K562 (cell line): Measurements from ENCODE around the gene TP53TG5. TPM values are rescaled to one million over a fixed set of nuclear protein-coding genes. Genes with fewer than 3 reads are reported as not detected.

ENCODE experiments used
- CBX1 ChIP-seq: sonication (generic); IDR thresholded peaks from 2 replicates; pipeline ENCODE4 v1.6.1; 2016; ENCODE audit warnings: antibody characterized with exemption, low read depth, mild to moderate bottlenecking
- DIDO1 ChIP-seq: fragments of 450-650 bp; IDR thresholded peaks from 2 replicates; pipeline ENCODE4 v1.6.1; 2016; ENCODE audit warnings: low read depth, missing biosample characterization, missing genetic modification characterization
- MCM3 ChIP-seq: fragments of 450-650 bp; IDR thresholded peaks from 2 replicates; pipeline ENCODE4 v1.6.1; 2016
- MEIS2 ChIP-seq: fragments of 450-650 bp; IDR thresholded peaks from 2 replicates; pipeline ENCODE4 v1.6.1; 2014; ENCODE audit warnings: mild to moderate bottlenecking; ENCODE audit not compliant: partially characterized antibody
- PHF8 ChIP-seq: fragments of 200-600 bp; sonication (generic); IDR thresholded peaks from 2 replicates; pipeline ENCODE4 v1.6.1; 2012; ENCODE audit warnings: mixed run types, mild to moderate bottlenecking, inconsistent platforms, low read length, moderate library complexity, borderline replicate concordance
- RBM34 ChIP-seq: fragments of 200-400 bp; formaldehyde crosslinking; IDR thresholded peaks from 2 replicates; pipeline ENCODE4 v1.6.1; 2018; ENCODE audit warnings: low read length, borderline replicate concordance; ENCODE audit not compliant: insufficient read depth
- ZEB2 ChIP-seq: fragments of 450-650 bp; IDR thresholded peaks from 2 replicates; pipeline ENCODE4 v1.6.1; 2016
- ZNF717 ChIP-seq: fragments of 250-450 bp; sonication (Bioruptor Pico); IDR thresholded peaks from 2 replicates; pipeline ENCODE4 v1.5.0; 2021
- polyA plus RNA-seq, 8 experiments: library from polyadenylated mRNA; depleted of rRNA in 4 of 8; stranded (reverse) in 5 of 8; unstranded in 3 of 8; fragments of >200 nt; fragmentation: Nextera tagmentation in 2 of 8; fragmentation: Illumina TruSeq in 1 of 8; extraction: Ambion mirVana in 2 of 8; extraction: Trizol in 1 of 8; gene quantifications; 2 replicates each; pipeline versions ENCODE4 v1.2.1 to v1.2.3, GENCODE V29; 2011 to 2014; ENCODE audit warnings: inconsistent platforms in 1 of 8, missing spikeins in 1 of 8
- total RNA-seq, 7 experiments: library from RNA; depleted of rRNA in 6 of 7; stranded (reverse); fragments of >200 nt in 6 of 7; fragmentation: Illumina TruSeq in 2 of 7; extraction: Trizol in 2 of 7; gene quantifications; 2 replicates each; pipeline versions ENCODE4 v1.2.1 to v1.2.3, GENCODE V29; 2011 to 2021; ENCODE audit warnings: low replicate concordance in 1 of 7
- TF ChIP-seq, protein P1 (sequence below), 2 experiments: fragments of 450-650 bp in 1 of 2; sonication (generic) in 1 of 2; formaldehyde crosslinking in 1 of 2; IDR thresholded peaks; 2 replicates each; pipeline versions ENCODE4 v1.7.1 to v1.9.0; 2016 to 2022; ENCODE audit warnings: inconsistent platforms in 1 of 2, mild to moderate bottlenecking in 1 of 2, missing genetic modification reagents in 1 of 2
- TF ChIP-seq, protein P2 (sequence below): fragments of 250-450 bp; sonication (Bioruptor Pico); IDR thresholded peaks from 2 replicates; pipeline ENCODE4 v1.4.0; 2020
- TF ChIP-seq, protein P3 (sequence below): fragments of 200-400 bp; formaldehyde crosslinking; IDR thresholded peaks from 2 replicates; pipeline ENCODE4 v1.6.1; 2017; ENCODE audit warnings: mild to moderate bottlenecking, low read depth, low read length, moderate library complexity
- TF ChIP-seq, protein P4 (sequence below): fragments of 450-650 bp; IDR thresholded peaks from 2 replicates; pipeline ENCODE4 v1.6.1; 2016; ENCODE audit warnings: missing biosample characterization, missing genetic modification characterization

Gene TP53TG5
- total and polyA plus RNA-seq, 9 of the 15 experiments (the other 6 are each of a cell fraction or from before 2014, with no cell fraction given): 0.04 to 0.05 (median 0.04) TPM; not detected in 6

DNA sequence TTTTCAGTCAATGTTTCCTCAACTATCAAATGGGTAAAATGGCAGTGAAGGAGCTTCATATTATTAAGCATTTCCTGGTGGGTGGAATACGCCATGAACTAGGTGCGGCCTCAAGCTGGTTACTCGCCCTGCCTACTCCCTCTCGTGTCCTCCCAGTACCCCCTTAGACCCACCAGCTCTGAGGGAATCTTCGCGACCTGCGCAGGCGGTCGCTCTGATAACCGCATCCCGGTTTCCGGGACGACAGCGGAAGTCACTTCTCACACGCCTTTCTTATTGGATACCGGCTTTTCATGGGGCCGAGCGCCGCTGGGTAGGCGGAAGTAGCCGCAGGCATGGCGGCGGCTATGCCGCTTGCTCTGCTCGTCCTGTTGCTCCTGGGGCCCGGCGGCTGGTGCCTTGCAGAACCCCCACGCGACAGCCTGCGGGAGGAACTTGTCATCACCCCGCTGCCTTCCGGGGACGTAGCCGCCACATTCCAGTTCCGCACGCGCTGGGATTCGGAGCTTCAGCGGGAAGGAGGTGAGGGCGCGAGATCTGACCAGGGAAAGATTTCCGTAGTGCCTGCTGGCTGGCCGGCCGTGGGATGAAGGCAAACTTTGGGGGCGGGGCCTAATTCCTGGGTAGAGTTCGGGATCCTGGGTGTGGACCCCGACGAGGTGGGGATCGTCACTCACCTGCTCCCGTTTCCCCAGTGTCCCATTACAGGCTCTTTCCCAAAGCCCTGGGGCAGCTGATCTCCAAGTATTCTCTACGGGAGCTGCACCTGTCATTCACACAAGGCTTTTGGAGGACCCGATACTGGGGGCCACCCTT is 37.9 kb upstream of the TP53TG5 start, which contains the start of gene PIGT (continued):
- TF ChIP-seq, protein P1, sequence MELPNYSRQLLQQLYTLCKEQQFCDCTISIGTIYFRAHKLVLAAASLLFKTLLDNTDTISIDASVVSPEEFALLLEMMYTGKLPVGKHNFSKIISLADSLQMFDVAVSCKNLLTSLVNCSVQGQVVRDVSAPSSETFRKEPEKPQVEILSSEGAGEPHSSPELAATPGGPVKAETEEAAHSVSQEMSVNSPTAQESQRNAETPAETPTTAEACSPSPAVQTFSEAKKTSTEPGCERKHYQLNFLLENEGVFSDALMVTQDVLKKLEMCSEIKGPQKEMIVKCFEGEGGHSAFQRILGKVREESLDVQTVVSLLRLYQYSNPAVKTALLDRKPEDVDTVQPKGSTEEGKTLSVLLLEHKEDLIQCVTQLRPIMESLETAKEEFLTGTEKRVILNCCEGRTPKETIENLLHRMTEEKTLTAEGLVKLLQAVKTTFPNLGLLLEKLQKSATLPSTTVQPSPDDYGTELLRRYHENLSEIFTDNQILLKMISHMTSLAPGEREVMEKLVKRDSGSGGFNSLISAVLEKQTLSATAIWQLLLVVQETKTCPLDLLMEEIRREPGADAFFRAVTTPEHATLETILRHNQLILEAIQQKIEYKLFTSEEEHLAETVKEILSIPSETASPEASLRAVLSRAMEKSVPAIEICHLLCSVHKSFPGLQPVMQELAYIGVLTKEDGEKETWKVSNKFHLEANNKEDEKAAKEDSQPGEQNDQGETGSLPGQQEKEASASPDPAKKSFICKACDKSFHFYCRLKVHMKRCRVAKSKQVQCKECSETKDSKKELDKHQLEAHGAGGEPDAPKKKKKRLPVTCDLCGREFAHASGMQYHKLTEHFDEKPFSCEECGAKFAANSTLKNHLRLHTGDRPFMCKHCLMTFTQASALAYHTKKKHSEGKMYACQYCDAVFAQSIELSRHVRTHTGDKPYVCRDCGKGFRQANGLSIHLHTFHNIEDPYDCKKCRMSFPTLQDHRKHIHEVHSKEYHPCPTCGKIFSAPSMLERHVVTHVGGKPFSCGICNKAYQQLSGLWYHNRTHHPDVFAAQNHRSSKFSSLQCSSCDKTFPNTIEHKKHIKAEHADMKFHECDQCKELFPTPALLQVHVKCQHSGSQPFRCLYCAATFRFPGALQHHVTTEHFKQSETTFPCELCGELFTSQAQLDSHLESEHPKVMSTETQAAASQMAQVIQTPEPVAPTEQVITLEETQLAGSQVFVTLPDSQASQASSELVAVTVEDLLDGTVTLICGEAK (IDR thresholded peaks at IDR 0.05): peak; percentile 96
- TF ChIP-seq, protein P1 (CRISPR knock-in tag; IDR thresholded peaks at IDR 0.05): no peak
- TF ChIP-seq ZEB2 (no peak), MCM3 (no peak), CBX1 (0 out of 2 replicates have a peak, but pooled peaks have one; percentile 35), RBM34 (no peak), PHF8 (peak; percentile 100), ZNF717 (CRISPR knock-in tag) (no peak), DIDO1 (tag) (peak; percentile 66; the same call in 1 of the 2 replicates), MEIS2 (peak; percentile 42)
- TF ChIP-seq, protein P2, sequence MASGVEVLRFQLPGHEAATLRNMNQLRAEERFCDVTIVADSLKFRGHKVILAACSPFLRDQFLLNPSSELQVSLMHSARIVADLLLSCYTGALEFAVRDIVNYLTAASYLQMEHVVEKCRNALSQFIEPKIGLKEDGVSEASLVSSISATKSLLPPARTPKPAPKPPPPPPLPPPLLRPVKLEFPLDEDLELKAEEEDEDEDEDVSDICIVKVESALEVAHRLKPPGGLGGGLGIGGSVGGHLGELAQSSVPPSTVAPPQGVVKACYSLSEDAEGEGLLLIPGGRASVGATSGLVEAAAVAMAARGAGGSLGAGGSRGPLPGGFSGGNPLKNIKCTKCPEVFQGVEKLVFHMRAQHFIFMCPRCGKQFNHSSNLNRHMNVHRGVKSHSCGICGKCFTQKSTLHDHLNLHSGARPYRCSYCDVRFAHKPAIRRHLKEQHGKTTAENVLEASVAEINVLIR (CRISPR knock-in tag): peak; percentile 66
- TF ChIP-seq, protein P3, sequence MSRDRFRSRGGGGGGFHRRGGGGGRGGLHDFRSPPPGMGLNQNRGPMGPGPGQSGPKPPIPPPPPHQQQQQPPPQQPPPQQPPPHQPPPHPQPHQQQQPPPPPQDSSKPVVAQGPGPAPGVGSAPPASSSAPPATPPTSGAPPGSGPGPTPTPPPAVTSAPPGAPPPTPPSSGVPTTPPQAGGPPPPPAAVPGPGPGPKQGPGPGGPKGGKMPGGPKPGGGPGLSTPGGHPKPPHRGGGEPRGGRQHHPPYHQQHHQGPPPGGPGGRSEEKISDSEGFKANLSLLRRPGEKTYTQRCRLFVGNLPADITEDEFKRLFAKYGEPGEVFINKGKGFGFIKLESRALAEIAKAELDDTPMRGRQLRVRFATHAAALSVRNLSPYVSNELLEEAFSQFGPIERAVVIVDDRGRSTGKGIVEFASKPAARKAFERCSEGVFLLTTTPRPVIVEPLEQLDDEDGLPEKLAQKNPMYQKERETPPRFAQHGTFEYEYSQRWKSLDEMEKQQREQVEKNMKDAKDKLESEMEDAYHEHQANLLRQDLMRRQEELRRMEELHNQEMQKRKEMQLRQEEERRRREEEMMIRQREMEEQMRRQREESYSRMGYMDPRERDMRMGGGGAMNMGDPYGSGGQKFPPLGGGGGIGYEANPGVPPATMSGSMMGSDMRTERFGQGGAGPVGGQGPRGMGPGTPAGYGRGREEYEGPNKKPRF: no peak
- TF ChIP-seq, protein P4, sequence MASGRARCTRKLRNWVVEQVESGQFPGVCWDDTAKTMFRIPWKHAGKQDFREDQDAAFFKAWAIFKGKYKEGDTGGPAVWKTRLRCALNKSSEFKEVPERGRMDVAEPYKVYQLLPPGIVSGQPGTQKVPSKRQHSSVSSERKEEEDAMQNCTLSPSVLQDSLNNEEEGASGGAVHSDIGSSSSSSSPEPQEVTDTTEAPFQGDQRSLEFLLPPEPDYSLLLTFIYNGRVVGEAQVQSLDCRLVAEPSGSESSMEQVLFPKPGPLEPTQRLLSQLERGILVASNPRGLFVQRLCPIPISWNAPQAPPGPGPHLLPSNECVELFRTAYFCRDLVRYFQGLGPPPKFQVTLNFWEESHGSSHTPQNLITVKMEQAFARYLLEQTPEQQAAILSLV (tag): no peak
